NOMO-1 treated with dmso at 0.1 percent for 144 hours (cell line): ENCODE data around the gene GREB1L.
"Not testable (repeated sequence)": the region's sequence is repeated elsewhere in the genome, so short reads cannot be mapped to it uniquely, and the experiment has no call there.

Experiments
- DNase-seq: peaks from one replicate; lab custom pipeline; 2025; ENCODE audit not compliant: unreplicated experiment; lab: John Stamatoyannopoulos, UW

The GREB1L gene

DNA sequence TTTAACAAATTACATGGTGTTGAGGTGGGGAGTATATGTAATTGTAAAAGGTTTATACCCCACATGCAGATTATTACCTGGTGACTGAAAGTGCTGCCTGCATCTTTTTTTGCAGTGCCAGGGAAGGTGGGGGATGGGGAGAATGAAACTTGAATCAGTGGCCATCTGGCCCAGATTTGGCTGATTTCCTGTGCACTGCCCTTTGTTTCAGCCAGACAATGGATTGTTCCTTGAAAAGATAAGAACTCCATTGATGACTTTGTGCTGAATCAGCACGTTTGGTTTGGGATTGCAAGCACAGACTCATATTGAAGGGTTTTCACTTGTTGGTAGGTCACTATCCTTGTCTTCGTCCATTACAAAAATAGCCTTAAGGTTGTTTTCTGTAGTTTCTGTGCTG, 20.9 kb downstream of the GREB1L start:
- DNase-seq = no peak

DNA sequence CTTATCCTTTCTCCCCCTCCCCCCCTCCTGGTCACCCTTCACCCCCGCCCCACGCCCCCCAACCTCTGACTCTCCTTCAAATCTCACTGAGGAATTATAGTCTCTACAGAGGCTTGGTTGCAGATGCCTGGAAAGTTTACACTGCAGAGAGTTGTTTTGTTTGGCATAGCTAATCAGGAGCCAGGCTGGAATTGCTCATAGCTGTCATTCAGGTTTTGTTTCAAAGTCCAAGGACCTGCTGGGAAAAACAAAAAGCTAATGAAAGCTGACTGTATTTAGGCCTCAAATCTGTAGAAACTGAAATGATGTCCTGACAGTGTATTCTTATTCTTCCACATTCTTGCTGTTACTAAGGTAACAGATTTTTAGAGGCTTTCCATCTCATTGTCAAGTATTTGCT, 22.6 kb downstream of the GREB1L start:
- no peak for DNase-seq

DNA sequence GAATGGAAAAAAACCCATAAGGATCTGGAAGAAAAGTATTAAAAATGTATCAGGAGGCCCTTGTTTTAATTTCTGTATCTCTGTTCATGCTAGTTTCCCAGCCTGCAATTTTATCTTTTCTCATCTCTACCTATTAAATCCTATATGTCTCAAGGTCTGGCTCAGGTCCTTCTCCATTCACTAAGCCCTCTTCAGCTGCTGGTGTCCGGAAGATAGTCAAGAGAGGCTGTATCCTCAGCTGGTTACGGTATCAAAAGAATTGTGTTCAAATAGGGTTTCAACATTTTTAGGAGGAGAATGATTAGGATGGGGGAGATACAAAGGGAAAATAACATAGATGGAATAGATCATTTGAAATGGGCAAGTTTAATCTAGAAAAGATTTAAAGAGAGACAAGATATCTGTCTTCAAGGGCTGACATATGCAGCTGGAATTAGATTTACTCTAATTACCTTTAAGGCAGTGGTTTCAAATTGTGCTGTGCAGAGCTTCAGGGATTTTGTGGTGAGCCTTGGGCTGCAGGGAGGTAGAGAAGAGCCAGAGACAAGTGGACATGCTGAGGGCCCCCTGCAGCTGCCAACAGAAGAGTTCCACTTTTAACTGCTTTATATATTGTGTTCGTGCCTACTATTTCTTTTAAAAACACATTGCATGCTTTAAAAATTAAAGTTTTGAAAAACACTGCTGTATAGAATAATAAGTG, 24.1 kb downstream of the GREB1L start:
- no peak for DNase-seq

DNA sequence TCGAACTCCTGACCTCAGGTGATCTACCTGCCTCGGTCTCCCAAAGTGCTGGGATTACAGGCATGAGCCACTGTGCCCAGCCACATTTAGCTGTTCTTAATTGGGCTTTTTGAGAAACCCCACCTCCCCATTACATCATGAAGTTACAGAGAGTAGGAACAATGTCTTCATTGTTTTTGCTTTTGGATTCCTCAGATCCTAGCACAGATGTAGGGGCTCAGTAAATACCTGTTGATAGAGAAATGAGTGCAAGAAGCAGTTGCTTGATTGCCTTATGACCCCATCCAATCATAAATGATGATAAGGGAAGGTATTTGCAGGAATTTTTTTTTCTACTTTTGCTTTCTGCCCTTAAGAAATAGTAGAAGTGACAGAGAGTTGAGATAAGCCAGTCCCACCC, 25.4 kb downstream of the GREB1L start:
- no peak for DNase-seq

DNA sequence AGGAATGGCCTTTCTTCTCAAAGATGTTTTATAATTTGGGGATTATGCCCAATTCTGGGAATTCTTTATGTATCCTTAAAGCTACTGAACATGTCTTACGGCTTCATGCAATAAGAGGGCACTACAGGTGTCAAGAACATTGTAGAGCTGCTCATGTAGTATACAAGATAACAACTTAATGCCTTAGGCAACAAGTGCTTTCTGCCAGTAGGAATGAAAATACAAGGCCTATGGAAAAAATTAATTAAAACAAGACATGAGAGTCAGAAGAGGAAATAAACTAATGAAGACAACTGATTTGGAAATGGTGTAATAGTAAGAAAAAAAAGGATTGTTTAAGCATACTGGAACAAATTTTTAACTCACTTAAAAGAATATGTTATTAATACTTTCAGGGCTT, 27.3 kb downstream of the GREB1L start:
- no peak for DNase-seq

DNA sequence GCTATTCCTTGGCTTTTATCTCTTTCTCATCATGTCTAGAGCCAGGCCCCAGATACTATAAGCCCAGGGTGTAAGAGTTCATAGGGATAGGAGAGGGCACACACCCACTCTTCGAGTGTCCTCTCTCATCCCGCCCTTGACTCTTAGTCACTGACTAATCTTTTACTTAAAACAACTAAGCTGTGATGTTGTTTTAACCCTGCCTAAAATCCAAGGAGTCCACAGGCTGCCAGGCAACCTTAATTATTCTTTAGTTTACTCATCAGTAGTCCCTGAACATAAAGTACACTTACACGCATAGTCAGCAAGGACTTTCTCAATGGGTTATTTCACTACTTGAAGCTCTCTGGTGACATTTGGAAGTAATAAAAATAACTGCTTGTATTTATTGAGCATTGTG, 28.4 kb downstream of the GREB1L start:
- DNase-seq = no peak

DNA sequence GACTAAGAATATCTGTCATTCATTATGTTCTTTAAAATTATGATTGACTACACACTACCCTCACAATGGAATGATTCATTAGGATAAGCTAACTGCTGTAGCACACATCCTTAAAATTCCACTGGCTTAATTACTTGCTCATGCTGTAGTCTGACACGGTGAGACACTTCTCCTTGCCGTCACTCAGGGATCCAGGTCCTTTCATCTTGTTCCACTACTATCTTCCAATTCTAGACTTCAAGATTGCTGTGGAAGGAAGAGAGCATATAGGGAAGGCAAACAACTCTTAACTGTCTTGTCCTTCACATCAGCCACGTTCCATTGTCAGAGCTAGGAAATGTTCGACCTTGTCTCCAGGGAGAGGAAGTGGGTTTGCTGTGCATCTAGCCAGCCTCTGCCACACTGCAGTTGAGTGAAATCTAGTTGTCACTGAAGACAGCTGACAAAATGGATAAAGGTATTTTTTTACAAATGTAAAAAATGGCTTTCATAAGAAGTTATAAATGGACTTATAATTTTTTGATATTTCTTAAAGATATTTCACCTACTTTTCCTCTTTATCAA, 30.1 kb downstream of the GREB1L start:
- no peak for DNase-seq

DNA sequence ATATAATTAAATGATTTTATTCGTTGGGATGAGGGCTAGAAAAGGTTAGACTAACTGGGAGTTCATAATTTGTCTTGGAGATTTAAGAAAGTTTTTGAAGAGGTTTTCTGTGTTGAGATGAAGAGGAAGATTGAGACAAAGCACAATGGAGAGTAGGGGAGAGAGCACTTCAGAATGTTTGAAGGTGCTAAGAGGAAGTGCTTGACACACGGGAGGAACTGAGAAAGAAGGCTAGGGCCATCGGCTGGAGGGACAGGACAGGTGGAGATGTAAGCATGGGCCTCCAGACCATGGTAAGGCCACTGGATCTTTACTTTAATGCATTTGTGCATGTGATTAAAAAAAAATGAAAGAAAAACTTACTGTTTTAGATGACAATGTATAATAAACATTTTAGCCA, 31.5 kb downstream of the GREB1L start:
- DNase-seq = no peak

GRCh38 chr18:21275645-21276044, 33.6 kb downstream of the GREB1L start:
- DNase-seq = no peak

DNA sequence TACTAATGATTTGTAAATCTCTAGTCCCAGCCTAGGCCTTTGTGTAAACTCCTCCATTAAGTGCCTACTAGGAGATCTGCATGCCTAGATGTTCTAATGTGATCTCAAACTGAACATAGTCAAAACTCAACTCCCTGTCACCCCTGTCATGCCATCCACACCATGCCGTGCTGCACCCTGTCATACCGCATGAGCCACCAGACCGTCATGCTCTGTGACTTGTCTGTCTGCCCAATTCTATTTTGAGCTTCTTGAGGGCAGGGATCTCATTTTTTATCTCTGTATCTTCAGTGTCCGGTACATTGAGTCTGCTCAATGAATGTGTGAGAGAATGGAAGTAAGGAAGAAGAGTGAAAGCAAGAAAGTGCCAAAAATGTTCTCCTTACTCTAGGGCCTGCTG, 35.5 kb downstream of the GREB1L start:
- no peak for DNase-seq

- DNase-seq = not testable (repeated sequence)
Observed at GRCh38 chr18:21278218-21278617, 36.2 kb downstream of the GREB1L start.

DNA sequence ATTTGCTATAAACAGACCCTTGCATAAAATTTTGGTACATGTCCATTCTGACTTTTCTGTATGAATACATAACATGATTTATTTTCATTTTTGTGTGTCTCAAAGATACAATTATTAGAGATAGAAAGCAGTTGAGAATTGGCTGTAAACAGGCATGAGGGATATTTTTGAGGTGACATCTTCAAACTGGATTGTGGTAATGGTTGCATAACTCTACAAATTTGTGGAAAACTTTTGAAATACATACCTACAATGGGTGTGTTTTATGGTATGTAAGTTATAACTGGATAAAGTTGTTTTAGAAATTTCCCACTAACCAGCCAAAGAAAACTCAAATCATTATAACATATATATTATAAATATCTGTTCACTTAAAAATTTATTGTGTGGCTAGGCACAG, 39.6 kb downstream of the GREB1L start:
- no peak for DNase-seq

DNA sequence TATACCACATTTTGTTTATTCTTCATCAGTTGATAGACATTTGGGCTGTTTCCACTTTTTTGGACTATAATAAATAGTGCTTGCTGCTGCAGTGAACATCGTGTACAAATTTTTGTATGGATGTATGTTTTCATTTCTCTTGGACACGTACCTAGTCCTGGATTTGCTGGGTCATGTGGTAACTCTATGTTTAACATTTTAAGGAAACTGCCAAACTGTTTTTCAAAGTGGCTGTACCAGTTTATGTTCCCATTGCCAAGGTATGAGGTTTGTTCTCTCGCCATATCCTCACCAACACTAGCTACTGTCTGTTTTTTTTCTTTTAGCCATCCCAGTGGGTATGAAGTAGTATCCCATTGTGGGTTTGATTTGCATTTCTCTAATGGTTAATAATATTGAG, 42.5 kb downstream of the GREB1L start:
- no peak for DNase-seq

DNA sequence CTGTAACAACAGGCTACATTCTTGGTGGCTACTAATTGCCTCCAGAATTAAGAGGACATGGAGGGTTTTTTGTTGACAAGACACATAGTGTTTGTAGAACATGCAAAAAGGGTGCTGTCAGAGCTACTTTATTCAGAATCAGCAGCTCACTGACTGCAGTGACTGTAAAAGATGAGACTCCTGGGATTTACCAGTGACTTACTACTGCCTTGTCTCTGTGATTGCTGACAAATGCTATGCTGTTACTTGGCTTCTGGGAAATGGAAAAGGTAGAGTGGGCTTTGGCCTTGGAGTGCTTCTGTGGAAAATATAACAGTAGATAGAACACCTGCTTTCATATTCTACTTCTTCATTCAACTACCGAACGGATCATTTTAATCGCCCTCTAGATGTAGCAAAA, 47.8 kb downstream of the GREB1L start:
- DNase-seq = no peak

DNA sequence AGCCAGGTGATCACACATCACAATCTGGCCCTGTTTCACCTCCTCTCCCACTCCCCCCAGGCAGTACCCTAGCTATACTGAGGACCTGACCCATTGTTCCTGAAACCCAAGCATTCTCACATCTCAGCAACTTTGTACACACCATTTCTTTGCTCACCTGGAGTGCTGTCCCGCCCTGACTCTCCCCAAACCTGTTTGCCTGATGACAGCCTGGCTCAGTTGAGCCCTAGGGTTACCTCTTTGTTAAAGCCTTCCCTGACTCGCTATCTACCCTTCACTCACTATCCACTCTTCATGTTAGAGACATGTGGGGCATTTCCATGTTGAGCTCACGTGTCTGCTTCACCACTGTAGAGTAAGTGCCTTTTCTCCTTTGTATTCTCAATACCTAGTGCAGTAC, 49.1 kb downstream of the GREB1L start:
- DNase-seq = no peak

DNA sequence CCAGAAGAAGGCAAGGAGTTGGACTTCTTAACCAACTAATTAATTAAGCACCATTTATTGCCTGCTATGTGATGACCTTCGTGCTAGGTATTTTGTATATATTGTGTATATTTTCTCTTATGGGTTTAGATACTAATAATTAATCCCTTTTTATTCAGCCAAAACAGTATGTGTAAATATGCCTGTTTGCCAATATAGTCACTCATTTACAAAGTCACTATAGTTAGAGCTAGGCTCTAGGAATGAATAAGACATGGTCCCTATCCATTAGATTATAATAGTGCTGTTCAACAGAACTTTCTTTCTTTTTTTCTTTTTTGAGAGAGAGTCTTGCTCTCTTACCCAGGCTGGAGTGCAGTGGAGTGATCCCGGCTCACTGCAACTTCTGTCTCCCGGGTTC, 51.4 kb downstream of the GREB1L start:
- DNase-seq = no peak

- no peak for DNase-seq
Observed at GRCh38 chr18:21295101-21295500, 53.1 kb downstream of the GREB1L start.

- no peak for DNase-seq
Observed at GRCh38 chr18:21296045-21296444, 54.0 kb downstream of the GREB1L start.

DNA sequence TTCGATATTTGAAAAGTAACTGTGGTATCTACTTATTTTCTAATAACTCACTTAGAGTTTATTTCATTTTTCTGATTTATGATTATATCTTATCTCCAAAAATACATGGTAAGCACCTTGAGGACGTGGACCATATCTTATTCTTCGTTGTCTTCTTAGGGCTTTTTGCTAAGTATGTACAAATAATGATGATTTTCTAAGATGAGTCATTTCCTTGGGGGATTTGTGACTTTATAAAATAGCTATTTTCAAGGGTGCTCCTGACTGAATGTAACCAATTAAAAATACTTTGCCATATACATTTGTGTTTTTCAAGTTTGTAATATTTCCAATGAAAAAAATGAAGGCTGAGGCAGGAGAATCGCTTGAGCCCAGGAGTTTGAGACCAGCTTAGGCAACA, 56.3 kb downstream of the GREB1L start:
- DNase-seq = no peak

DNA sequence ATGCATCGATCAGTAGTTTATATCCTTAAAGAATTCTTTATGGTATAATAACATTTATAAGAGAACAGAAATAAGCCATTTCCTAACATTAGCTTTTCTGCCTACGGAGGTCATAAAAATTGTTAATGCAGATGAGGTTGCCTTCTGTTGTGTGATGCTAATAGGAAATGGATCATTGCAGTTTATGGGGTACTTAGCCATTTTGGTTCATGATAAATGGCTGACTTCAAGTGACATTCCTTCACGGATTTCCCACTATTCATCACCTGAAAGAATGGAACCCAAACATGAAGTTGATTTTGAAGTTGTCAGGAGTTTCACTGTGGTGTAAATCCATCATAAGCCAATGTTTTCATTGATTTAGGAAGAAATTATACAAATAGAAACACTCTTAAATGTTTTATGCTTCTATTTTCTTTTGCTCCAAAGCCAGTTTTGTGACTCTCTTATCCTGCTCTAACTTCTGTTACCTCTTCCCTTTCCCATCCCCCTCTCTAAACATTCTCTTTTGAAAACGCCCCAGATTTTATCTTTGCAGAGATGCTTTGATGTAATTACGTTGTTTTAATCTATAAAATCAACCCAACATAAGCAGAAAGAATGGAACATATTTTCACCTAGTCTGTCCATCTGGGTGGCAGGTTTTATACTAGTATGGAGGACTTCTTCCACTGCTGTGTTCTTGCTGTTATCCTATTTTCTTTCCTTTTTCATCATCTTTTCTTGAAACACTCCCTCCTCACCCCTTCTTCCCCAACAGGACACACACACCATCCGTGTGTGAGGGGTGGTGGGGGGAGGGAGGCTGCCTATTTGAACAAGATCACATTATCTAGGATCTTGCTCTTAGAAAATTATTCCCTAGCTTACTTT, 58.2 kb downstream of the GREB1L start:
- no peak for DNase-seq

- no peak for DNase-seq
Observed at GRCh38 chr18:21300908-21301200, 58.8 kb downstream of the GREB1L start.

DNA sequence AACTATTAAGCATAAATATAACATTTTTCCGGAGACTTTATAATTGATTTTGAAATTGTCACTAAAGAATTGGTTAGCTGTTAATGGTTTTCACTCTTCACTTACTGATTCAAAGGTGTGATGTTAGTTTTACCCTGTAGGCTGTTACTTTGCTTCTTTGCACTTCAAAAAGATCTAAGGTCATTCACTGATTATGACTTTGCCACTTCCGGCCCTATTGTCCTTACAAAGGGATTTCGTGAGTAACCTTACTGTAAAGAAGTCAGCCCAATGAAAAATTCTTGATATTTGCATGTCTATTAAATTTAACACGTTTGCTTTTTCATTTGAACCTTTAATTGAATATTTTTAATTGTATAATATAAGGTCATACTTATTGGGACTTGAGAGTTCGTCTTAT, 61.4 kb downstream of the GREB1L start:
- no peak for DNase-seq
